GM13977 (cell line): Measurements from ENCODE around the gene HECW1.

Source experiments
- DNase-seq: peaks from one replicate; pipeline ENCODE4 v3.0.0; 2012; ENCODE audit warnings: low spot score
- CTCF ChIP-seq: IDR thresholded peaks from 2 replicates; pipeline ENCODE4 v1.5.1; 2012; ENCODE audit warnings: mild to moderate bottlenecking, control low read depth; ENCODE audit not compliant: insufficient read depth; ENCODE audit errors: extremely low read depth, missing control alignments
- in situ Hi-C: fragments of 300-500 bp; cut with MboI; formaldehyde crosslinking; loops from one replicate; pipeline ENCODE4 v1.12.0; 2022; ENCODE audit warnings: low sequenced_read_pairs, low pct_unique_long_range_greater_than_20kb, mixed read lengths, inconsistent platforms; ENCODE audit not compliant: unreplicated experiment

HECW1 gene

GRCh38 chr7:43092819-43093218 lies 19.6 kb upstream of the HECW1 start:
- no peak for TF ChIP-seq CTCF
- in situ Hi-C loops, result no loop called here
- no peak for DNase-seq

GRCh38 chr7:43096875-43097274 lies 15.6 kb upstream of the HECW1 start:
- no peak for DNase-seq
- TF ChIP-seq CTCF, result no peak
- in situ Hi-C loops, result no loop called here

DNA sequence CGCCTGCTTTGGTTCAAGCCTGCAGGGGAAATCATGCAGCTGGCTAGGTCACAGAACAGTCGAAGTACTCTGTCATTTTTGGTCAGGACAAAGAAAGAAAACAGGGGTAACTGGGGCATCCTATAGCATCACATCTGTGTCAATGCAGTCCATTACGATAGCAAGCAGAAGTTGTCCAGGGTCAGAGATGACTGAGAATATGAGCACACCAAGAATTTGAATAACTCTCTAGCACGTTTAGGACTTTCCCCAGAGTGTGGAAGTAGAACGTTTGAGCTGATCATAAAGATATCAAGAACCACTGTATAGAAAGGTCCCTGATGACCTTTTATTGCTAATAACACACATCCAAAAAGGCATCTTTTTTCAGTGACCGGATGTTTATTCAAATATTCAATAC lies 12.7 kb upstream of the HECW1 start:
- DNase-seq, result no peak
- in situ Hi-C loops, result loop anchor here (10.0 kb wide), 1 partner anchor 155 kb away; no protein-coding TSS in a partner anchor
- no peak for TF ChIP-seq CTCF

GRCh38 chr7:43104874-43105520 lies 7.5 kb upstream of the HECW1 start:
- DNase-seq, result no peak
- no peak for TF ChIP-seq CTCF
- in situ Hi-C loops, result loop anchor here (10.0 kb wide), 1 partner anchor 160 kb away; no protein-coding TSS in a partner anchor

DNA sequence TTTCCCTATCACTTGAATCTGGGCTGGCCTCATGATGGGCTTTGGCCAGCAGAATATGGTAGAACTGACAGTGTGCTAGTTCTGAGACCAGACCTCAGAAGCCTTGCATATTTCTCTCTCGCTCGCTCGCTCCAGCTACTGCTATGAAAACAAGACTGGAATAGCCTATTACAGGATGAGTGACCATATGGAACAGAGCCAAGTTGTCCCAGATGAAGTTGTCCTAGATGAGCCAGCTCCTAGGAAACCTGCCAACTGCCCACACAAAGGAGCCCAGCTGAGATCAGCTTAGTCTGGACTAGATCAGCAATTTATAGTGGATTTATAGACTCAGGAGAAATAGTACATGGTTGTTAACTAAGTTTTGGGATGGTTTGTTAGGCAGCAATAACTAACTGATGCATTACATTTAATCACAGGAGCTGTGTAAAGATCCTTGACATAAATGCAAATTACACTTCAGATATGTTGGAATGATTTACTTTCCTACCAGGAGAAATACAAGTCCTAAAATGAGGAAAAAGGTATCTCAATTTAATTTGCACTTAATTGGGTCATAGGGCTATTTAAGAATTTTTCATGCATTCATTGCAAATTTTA lies 6.8 kb upstream of the HECW1 start:
- no peak for TF ChIP-seq CTCF
- in situ Hi-C loops, result loop anchor here (10.0 kb wide), 1 partner anchor 161 kb away; no protein-coding TSS in a partner anchor
- no peak for DNase-seq

DNA sequence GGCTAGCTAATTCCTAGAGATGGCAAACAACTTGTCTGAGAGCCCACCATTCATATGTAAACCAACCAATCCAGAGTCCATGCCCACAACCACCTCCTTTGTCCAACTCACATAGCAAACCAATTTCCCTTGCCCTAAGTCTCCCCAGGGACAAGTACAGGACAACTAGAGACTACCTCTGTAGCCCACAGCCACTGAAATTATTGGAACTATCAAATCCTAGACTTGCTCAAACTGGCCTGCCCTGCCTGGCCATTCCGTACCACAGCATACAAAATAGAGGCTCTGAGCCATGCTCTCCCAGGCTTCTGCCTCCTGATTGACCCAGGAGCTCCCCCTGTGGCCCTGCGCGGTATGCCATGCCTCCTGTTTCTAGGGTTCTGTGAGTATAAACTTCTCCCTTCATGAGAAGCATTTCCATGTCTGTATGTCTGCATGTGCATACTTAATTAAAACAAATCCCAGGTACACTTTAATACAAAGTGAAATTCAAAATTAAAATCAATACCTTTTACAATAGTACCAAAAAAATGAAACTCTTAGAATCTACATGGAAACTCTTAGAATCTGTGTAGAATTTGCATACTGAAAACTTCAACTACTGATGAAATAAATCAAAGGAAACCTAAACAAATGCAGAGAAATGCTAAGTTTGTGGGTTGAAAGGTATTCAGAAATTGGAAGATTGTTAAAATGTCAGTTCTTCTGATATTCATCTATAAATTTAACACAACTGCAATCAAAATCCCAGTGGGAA lies 4.0 kb upstream of the HECW1 start:
- peak; percentile 68 for DNase-seq
- in situ Hi-C loops, result loop anchor here (10.0 kb wide), 1 partner anchor 164 kb away; no protein-coding TSS in a partner anchor
- peak; percentile 87 for TF ChIP-seq CTCF
